Psoas muscle (tissue), 8 donors: ENCODE results near the gene ADARB1. TPM values are rescaled to one million over a fixed set of nuclear protein-coding genes. Genes with fewer than 3 reads are reported as not detected.
"Not testable (repeated sequence)": the region's sequence is repeated elsewhere in the genome, so short reads cannot be mapped to it uniquely, and the experiment has no call there.

Source experiments
- ATAC-seq, 4 donors: fragments of 200-7000 bp; cut with Tn5 transposase; one replicate each; pipeline ENCODE4 v1.9.1; 2020; ENCODE audit warnings: moderate library complexity in 3 of 4, mild to moderate bottlenecking in 2 of 4
- DNase-seq, 2 donors: peaks; one replicate each; pipeline ENCODE4 v3.0.0-alpha.2; 2020
- H3K27ac ChIP-seq: fragments of 200-600 bp; one replicate; pipeline ENCODE4 v1.8.0; 2022
- H3K27me3 ChIP-seq, 3 donors: fragments of 200-600 bp in 1 of 3; one replicate each; pipeline versions ENCODE4 v1.6.1 to v1.8.0; 2013 to 2022; ENCODE audit warnings: low read length in 2 of 3, mild to moderate bottlenecking in 2 of 3, moderate library complexity in 1 of 3; ENCODE audit not compliant: insufficient read depth in 3 of 3
- H3K36me3 ChIP-seq, 2 donors: fragments of 200-600 bp in 1 of 2; one replicate each; pipeline versions ENCODE4 v1.6.1 to v1.8.0; 2013 to 2022; ENCODE audit warnings: low read depth in 1 of 2, mild to moderate bottlenecking in 1 of 2, moderate library complexity in 1 of 2; ENCODE audit not compliant: insufficient read depth in 1 of 2
- H3K4me1 ChIP-seq: fragments of 200-600 bp; one replicate; pipeline ENCODE4 v1.8.0; 2022
- H3K4me3 ChIP-seq: fragments of 200-600 bp; one replicate; pipeline ENCODE4 v1.8.0; 2022; ENCODE audit warnings: mild to moderate bottlenecking
- H3K9me3 ChIP-seq: fragments of 200-600 bp; one replicate; pipeline ENCODE4 v1.8.0; 2022
- CTCF ChIP-seq: fragments of 200-600 bp; IDR thresholded peaks from one replicate; pipeline ENCODE4 v1.8.0; 2022; ENCODE audit warnings: antibody characterized with exemption
- WGBS, 3 donors: extraction: QIAGEN DNeasy Blood & Tissue Kit; methylation state at CpG; one replicate each; pipeline versions ENCODE4 v1.1.6 to v1.1.7; 2013; 5-methylcytosine and 5-hydroxymethylcytosine counted together
- intact Hi-C, 2 donors: fragments of 100-400 bp; cut with DNase I; formaldehyde crosslinking; loops; one replicate each; pipeline versions ENCODE4 v1.11.0 to v1.14.2; 2022
- polyA plus RNA-seq, 3 donors: library from polyadenylated mRNA; stranded (reverse); fragments of 200-250 nt; gene quantifications; one replicate each; pipeline ENCODE4 v1.2.3, GENCODE V29; 2013
- total RNA-seq, 4 donors: library from RNA; stranded (reverse); fragmentation: NEBNext Ultra II Directional in 2 of 4; extraction: Animal tissue kit (Norgen Biotek cat#: 25700) in 2 of 4; gene quantifications; one replicate each; pipeline versions ENCODE4 v1.2.1 to v1.2.4, GENCODE V29; 2021 to 2023
- donor health status: healthy with polysubstance abuse.
- donor health status: DM: no; HTN: no; CAD: no; lungs with moderate emphysema.
- donor health status: Bipolar disorder and iron deficiency.
- donor health status: healthy.
- donor health status: DM: yes; HTN: yes; CAD: no.
- donor health status: DM: no; HTN: no; CAD: no.
- donor health status: DM: no; HTN: no; CAD: no.
- donor health status: DM: yes; HTN: yes; CAD: no.

Gene ADARB1
- total and polyA plus RNA-seq, 7 donors: 3.8 to 22.7 (median 6.9) TPM

GRCh38 chr21:45129189-45129923 lies 55.0 kb downstream of the ADARB1 start:
- ATAC-seq: peak; percentile 63 to 66 (median 64)
- peak overlapping the region; percentile 25 for H3K4me3 ChIP-seq
- H3K27me3 ChIP-seq: no peaks in the 10 kb centered on the region
- no peak for TF ChIP-seq CTCF
- H3K9me3 ChIP-seq: no peaks in the 10 kb centered on the region
- H3K4me1 ChIP-seq: peaks cover 65% of the 10 kb centered on the region
- peak overlapping the region; percentile 69 for H3K27ac ChIP-seq
- no peaks in the 10 kb centered on the region for H3K36me3 ChIP-seq
- DNase-seq: peak; percentile 62 to 75
- intact Hi-C loops: loop anchor here (2.0 to 10.0 kb wide), 3 partner anchors 55 to 181 kb away; partner anchors contain the start of gene ADARB1 (in 1 of the 2)
- 33 to 43% (median 34%) methylated on average over 19 of the region's 19 CpGs for WGBS, 3 donors

DNA sequence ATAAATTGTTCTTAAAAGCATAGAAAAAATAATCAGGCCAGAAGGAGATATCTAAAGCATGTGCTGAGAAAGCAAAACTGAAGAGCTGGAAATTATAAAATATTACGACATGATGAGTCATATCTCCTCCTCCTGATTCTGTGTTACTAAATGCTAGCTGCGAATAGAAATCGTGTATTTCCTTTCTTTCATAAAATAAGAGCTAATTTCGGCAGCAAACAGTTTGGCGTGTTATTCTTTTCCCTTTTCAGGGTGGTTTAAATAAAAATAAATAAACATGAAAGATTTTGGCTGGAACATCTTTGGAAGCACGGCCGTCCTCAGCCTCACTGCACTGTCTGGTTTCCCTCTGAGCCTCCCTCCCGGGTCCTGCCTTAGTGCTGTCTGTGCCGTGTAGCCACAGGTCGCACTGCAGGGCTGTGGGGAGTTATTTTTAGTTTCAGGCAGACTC lies 56.0 kb downstream of the ADARB1 start:
- no peaks in the 10 kb centered on the region for H3K36me3 ChIP-seq
- no peak for TF ChIP-seq CTCF
- DNase-seq (no peak), ATAC-seq (peak in 2 of 4 donors; percentile 36 to 42)
- intact Hi-C loops: loop anchor here (10.0 kb wide), 3 partner anchors 256 to 796 kb away; partner anchors contain the start of genes CFAP410 (in 1 of the 2) and PTTG1IP (in 1 of the 2)
- WGBS, 3 donors: 18 to 32% (median 31%) methylated on average over 10 of the region's 10 CpGs
- H3K4me3 ChIP-seq: peak overlapping the region; percentile 5
- no peaks in the 10 kb centered on the region for H3K27me3 ChIP-seq
- H3K9me3 ChIP-seq: no peaks in the 10 kb centered on the region
- peak overlapping the region; percentile 69 for H3K27ac ChIP-seq
- H3K4me1 ChIP-seq: peaks cover 68% of the 10 kb centered on the region

- DNase-seq: no peak
- intact Hi-C loops: loop anchor here (10.0 kb wide), 3 partner anchors 257 to 797 kb away; partner anchors contain the start of genes CFAP410 (in 1 of the 2) and PTTG1IP (in 1 of the 2)
- Histone ChIP-seq H3K4me3 (no peak overlapping the region), H3K4me1 (peaks cover 74% of the 10 kb centered on the region), H3K27me3 (no peaks in the 10 kb centered on the region), H3K27ac (peak overlapping the region; percentile 86), H3K36me3 (no peaks in the 10 kb centered on the region), H3K9me3 (no peaks in the 10 kb centered on the region)
- WGBS, 3 donors: 86 to 92% (median 87%) methylated on average over 17 of the region's 17 CpGs
- ATAC-seq: no peak
- no peak for TF ChIP-seq CTCF
These were observed 57.2 kb downstream of the ADARB1 start for GRCh38 chr21:45131537-45131999.

- H3K27me3 ChIP-seq: no peaks in the 10 kb centered on the region
- peak; percentile 70 to 74 for DNase-seq
- TF ChIP-seq CTCF: no peak
- H3K4me1 ChIP-seq: peaks cover 81% of the 10 kb centered on the region
- peak overlapping the region; percentile 86 for H3K27ac ChIP-seq
- intact Hi-C loops: loop anchor here (2.0 to 10.0 kb wide), 4 partner anchors 184 to 798 kb away; partner anchors contain the start of genes CFAP410 (in 1 of the 2) and PTTG1IP (in 1 of the 2)
- 39 to 49% (median 39%) methylated on average over 13 of the region's 13 CpGs for WGBS, 3 donors
- no peaks in the 10 kb centered on the region for H3K36me3 ChIP-seq
- peak; percentile 29 to 47 (median 34) for ATAC-seq
- H3K9me3 ChIP-seq: no peaks in the 10 kb centered on the region
- H3K4me3 ChIP-seq: no peak overlapping the region
These were observed 58.6 kb downstream of the ADARB1 start for GRCh38 chr21:45132841-45133573.

DNA sequence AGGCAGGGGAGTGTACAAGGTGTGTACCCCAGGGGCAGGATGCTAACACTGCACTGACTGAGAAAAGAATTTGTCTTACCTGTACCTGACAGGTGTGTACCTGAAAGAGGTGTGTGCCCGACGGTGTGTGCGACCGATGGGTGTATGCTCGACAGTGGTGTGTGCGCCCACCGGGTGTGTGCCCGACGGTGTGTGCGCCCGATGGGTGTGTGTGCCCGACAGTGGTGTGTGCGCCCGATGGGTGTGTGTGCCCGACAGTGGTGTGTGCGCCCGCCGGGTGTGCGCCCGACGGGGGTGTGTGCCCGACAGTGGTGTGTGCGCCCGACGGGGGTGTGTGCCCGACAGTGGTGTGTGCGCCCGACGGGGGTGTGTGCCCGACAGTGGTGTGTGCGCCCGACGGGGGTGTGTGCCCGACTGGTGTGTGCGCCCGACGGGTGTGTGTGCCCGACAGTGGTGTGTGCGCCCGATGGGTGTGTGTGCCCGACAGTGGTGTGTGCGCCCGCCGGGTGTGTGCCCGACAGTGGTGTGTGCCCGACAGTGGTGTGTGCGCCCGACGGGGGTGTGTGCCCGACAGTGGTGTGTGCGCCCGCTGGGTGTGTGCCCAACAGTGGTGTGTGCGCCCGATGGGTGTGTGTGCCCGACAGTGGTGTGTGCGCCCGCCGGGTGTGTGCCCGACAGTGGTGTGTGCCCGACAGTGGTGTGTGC lies 59.3 kb downstream of the ADARB1 start:
- ATAC-seq, H3K9me3 ChIP-seq, DNase-seq, H3K36me3 ChIP-seq, H3K27me3 ChIP-seq, H3K4me3 ChIP-seq: not testable (repeated sequence)
- intact Hi-C loops: loop anchor here (2.0 to 10.0 kb wide), 4 partner anchors 185 to 799 kb away; partner anchors contain the start of genes CFAP410 (in 1 of the 2) and PTTG1IP (in 1 of the 2)
- peaks cover 74% of the 10 kb centered on the region for H3K4me1 ChIP-seq
- 94 to 95% (median 94%) methylated on average over 14 to 60 of the region's 60 CpGs for WGBS, 3 donors
- H3K27ac ChIP-seq: peak overlapping the region; percentile 86
